HG03457 (cell line): ENCODE data around the gene KAT2B.

Experiments used
- ATAC-seq: cut with Tn5 transposase; IDR thresholded peaks from one replicate; pipeline ENCODE4 v1.9.1; 2021; ENCODE audit warnings: moderate number of reproducible peaks; ENCODE audit not compliant: unreplicated experiment

KAT2B gene

DNA sequence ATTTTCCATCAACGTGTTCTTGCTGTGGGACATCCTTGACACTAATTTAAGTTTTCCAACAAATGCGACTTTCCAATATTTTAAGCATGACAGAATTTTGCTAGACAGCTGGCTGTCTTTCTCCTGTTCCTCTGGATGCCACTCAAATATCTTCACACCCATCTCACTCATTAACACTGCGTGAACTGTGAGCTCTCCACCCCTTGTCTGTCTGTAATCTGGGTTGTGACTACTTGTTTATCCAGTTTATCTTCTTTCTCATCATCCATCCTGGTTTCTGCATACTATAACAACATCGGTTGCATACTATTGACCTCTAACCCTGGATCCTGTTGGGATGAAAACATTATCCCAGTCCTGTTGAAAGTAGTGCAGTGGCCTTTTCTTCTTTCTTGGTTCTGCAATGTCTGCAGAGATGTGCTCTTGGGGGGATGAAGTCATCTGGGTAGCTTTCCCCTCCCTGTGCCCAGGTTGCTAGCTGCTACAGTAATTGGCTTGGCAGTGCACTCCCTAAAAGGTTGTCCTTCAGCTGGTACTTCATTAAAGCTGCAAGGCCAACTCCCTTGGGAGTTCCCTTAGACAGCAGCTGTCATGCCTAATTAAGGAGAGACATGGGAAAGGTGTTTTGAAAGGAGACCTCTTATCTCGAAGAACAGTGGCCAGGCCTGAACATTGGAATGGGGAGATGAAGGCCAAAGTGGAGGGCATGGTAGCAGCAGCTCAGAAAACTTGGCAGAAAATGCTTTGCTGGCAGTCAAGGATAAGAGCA lies 24.7 kb downstream of the KAT2B start:
- ATAC-seq: no peak

DNA sequence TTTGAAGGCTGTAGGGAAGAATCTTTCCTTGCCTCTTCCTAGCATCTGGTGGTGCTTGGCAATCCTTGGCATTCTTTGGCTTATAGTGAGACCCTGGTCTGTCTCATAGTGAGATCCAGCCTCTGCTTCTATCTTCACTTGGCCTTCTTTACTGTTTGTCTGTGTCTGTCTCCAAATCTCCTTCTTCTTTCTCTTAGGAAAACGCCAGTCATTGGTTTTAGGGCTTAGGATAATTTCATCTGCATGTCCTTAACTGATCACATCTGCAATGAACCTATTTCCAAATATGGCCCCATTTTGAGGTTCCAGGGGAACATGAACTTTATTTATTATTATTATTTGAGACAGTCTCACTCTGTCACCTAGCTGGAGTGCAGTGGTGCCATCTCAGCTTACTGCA lies 25.8 kb downstream of the KAT2B start:
- no peak for ATAC-seq

DNA sequence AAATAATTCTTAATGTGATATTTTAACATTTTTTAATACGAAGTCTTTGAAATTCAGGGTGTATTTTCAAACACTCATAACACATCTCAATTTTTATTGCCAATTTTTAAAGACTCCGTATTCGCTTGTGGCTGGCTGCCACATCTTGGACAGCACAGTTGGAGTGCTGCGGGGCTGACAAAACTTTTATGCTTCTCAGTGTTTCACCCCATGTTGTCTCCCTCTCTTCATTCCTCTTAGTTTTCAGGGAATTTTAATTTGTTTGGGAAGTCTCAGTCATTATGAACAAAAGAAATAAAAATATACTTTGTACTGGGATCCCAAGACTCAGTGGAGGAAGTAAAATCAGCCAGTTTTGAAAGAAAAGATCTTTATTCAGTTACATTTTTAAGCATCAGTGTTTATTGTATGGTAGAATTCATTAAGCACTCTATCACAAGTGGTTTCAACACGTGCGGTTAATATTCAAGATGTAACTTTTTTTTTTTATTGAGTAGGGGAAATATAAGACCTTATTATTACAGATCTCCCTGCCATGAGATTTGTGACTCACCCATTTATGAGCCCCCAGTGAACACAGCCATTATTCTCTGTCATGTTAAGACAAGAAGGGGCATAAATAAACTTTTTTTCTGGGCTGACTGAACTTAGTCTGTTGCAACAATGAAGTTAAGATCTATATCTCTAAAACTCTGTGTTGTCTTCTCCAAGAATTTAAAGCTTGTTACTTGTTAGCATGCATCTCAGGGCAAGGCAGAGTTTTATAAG lies 26.8 kb downstream of the KAT2B start:
- no peak for ATAC-seq

DNA sequence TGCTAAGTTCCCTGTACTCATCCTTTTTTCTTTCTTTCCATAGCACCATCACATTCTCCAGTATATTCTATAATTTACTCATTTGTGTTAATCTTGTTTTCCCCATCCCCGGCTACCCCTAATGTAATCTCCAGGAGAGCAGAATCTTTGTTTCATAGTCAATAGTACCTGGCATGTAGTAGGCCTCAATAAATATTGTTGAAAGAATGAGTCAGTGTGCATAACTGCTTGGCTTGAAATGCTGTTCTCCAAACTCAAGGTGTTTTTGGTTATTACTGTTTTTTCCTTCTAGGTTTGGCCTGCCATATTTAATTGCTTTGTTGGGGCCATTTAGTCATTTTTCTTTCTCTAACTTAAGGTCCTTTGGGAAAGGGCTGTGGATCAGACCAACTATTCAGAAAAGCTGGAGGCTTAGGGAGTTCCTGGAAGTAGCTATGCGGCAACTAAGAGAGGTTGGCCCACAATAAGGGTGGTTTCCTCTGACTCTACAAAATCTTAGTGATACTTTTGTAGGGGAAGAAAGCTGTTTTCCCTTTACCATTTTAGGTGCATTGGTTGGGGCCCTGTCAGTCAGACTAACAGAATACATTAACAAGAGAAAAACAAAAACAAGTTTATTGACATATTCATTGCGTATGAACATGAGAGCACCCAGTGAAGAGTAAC lies 28.4 kb downstream of the KAT2B start:
- ATAC-seq: no peak

DNA sequence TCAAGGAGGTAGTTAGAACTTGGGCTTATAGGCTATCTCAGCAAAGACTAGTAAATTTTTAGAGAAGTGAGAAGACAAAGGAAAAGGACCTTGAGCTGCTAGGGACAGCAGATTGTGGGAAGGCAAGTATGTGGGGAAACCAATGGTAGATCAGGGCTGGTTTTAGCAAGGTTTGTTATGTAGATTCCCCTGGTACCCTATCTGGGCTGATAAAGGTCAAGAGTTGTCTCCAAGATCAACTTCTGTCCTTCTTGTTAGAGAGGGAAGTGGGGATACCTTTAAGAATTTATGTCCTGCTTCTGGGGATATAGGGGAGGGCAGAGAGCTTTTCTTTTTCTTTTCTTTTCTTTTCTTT lies 28.9 kb downstream of the KAT2B start:
- ATAC-seq: no peak

DNA sequence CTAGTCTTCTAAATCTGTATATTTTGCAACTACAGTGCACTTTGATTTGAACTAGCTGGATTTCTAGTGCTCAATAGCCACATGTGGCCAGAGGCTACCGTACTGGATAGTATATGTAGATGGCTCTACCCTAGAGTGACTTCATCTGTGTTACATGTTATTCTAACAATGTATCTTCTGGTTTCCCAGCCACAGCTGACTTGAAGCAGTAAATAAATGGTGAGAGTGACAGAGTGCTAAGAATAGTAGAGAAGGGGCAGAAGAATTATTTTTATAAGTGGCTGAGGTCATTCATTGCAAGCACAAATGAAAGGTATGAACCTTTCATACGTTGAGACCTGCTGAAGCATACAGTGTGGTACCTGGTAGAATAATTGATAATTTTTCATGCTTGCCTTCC lies 30.9 kb downstream of the KAT2B start:
- no peak for ATAC-seq

DNA sequence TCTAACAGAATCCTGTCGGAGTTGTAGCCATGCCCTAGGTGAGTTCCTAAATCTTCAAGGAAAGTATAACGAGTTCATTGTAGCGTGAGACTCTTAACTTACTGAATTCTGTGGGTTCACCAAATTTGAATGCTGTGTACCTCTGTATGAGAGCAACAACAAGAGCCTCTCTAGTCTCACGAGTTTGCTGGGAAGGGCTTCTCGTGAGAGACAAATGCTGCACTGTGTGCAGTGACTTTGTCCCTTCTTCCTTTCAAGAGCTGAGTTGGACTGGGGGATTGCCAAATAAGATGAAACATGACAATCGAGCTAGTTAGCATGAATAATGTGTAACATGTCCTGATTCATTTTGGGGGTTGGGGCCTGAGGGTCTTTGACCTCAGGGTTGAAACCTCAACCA lies 32.2 kb downstream of the KAT2B start:
- ATAC-seq: no peak

DNA sequence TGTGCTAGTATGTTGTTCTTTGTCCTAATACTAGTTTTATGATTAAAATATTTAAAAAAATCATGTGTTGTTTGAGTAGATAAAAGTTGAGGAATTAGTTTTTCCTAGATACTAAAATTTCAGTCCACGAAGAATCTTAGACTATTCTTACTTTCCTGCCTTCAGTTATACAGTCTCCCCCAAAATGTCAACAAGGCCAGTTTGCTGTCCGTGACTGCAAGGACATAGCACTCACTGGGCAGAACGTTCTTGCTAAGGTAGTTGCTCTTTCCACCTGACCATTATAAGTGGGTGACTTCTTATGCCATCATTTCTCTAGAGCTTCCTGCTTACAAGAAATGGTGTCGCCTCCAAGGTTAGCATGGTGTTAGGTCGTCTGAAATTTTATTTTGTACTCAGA lies 32.8 kb downstream of the KAT2B start:
- ATAC-seq: no peak

DNA sequence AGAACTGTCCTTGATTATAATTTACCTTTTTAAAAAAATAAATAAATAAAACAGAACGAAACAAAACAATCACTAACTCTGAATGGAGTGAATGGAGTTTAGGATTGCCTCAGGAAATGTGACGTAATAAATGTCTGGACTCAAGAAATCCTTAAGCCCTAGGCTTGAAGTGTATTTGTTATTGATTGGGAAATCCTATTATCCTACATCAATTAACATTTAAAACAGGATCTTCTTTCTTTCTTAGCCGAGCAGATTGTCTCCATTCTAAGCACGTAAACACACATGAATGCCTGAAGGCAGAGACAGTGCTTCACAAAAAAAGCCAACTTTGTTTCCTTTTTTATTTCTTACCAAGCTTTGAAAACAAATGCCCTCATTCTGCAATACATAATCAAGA lies 33.4 kb downstream of the KAT2B start:
- no peak for ATAC-seq

DNA sequence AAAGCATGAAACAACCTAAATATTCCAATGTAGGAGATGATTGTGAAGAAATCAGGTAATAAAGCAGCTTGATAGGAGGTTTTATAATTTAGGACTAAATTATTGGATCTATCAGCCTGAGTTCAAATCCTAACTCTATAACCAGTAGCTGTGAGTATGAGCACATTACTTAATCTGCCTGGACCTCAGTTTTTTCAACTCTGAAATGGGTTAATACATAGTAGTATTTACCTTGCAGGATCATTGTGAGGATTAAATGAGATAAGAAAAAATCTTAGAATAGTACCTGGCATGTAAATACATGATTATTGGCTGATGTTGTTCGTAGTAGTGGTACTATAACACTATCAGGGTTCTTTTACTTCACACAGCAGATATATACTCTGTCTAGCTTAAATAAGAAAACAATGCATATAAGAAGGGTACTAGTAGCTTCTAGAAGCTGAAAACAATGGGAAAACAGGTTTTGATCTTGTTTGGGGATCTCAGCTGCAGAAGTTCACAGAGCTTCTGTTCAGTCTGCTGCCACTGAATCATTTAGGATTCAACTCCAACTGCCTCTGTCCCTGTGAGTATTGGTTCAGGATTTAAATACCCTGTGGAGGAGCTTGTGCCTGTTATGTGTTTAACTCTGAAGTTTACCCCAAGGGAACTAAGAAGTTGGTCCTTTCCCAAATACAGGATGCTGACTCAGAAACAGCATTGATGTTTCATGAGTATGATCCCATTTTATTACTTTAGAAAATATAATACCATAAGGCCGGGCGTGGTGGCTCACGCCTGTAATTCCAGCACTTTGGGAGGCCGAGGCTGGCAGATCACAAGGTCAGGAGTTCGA lies 34.2 kb downstream of the KAT2B start:
- no peak for ATAC-seq

DNA sequence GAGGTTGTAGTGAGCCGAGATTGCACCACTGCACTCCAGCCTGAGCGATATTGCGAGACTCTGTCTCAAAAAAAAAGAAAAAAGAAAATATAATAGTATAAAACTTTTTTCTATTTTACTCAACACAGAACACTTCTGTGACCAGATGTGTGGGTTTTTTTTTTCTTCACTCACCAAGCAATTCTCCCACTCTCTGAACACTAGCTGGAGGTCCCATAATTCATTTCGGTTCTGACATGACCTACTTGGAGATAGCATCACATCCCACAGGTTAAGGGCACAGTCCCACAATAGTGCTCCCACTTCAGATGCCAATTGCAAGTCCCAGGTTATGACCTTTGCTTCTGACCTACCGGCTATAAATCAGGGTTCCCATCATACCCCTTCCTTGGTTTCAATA lies 35.0 kb downstream of the KAT2B start:
- ATAC-seq: no peak

DNA sequence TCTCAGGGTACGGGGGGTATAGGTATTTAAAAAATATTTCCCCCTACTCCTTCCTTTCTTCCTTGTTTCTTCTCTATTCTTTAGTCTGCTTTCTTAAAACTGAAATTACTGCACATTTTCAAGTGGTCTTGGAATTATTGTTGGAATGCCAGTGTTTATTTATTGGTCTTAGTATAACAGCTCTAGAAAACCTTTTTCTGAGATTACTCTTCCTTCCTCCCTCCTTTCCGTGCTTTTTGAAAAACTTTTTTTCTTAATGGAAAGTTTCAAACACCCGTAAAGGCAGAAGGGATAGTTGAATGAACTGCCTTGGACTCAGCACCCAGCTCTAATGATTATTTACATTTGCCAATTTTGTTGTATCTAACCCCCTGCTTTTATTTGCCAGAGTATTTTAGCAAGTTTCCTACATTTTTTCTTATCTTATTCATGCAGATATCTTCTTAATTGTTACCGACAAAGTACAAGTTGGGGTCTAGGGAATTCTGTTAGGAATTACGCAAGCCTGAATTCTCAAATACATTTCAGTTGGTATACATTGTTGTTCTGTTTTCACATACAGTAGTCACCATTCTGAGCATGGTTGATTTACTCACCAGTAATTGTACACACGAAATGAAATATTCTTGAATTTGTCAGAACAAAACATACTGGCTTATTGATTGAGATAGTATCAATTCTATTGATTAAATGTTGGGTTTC lies 36.2 kb downstream of the KAT2B start:
- ATAC-seq: no peak

DNA sequence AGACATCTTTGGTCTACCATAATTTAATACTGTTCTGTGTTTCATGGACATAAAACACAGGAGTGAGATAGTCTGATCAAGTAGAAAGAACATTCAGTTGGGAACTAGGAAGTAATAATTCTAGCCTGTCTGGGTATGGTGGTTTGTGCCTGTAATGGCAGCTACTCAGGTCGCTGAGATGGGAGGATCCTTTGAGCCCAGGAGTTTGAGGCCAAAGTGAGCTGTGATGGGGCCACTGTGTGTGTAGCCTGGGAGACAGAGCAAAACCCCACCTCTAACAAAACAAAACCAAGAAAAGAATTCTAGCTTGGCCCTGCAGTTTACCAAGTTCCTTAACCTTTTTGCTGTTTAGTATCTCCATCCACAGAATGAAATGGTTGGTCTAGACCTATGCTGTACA lies 36.8 kb downstream of the KAT2B start:
- no peak for ATAC-seq

DNA sequence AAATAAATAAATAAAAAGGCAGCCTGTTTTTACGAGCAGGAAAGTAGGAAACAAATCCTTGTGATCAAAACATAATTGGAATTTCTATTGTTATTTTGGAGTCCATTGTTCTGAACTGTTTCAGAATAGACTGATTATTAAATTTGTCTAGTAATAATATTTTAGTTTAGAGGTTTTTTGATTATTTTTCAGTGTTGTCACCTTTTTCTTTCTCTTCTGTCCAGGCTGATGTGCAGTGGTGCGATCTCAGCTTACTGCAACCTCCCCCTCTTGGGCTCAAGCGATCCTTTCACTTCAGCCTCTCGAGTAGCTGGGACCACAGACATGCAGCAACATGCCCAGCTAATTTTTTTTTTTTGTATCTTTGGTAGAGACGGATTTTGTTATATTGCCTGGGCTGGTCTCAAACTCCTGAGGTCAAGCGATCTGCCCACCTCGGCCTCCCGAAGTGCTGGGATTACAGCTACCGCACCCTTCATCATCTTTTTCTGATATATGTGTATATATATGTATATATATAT lies 38.0 kb downstream of the KAT2B start:
- no peak for ATAC-seq

DNA sequence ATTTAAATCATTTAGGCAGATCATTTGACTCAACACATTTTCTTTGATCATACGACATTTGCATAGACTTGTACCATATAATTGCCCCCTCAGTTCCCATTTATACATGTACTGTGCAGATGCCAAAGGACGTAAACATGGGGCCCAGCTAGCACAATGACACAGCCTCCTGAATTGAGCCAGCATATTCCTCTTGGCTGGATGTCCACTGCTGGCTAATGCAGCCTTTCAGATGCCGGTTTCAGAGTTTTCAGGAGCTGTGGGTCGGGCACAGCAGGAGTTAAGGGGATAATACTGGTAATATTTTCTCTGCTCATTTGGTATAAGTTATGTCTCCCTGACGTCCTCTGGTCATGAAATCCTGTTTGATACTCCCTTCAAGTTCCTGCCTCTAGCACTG lies 39.4 kb downstream of the KAT2B start:
- no peak for ATAC-seq

DNA sequence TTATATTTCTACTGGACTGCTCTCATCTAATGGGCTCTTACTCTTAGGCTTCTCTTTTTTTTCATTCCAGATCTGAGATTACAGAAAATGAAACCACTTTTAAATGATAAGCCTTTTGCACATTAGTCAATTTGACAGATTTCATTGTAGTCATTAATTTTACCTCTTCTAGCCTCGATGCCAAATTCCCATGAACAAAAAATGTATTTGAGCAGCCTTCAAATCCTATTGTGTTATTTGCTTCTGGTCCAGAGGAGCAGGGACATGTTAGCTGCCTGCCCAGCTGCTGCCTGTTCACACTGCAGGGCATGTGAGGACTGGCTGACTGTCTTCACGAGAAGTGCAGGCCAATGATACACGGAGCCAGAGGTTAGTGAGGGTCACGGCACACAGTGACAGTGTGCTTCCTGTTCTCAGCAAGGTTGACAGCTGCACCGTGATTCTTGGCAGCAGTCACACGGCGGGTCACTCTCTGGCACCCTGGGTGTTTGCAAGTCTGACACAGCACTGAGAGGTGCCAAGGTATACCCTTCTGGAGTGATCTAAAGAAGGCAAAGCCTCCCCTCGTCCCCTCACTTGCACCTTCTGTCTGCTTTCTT lies 40.8 kb downstream of the KAT2B start:
- ATAC-seq: no peak

DNA sequence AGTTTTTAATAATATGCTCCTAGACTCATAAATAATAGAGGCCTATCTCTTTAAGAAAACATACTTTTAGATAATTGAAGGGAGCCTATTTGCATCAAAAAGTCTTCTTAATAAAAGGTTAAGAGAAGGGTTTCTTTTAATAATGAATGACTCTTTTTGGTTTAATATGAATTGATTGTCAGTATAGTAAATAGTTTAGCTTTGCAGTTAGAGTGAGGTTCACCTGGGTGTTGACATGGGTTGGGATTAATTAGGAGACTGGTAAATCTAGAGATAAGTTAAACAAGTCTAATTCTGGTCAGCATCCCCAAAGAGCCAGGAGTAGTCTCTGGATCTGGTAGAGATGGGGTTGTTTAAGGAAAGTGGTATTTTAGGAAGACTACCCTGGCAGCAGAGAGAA lies 43.0 kb downstream of the KAT2B start:
- no peak for ATAC-seq

DNA sequence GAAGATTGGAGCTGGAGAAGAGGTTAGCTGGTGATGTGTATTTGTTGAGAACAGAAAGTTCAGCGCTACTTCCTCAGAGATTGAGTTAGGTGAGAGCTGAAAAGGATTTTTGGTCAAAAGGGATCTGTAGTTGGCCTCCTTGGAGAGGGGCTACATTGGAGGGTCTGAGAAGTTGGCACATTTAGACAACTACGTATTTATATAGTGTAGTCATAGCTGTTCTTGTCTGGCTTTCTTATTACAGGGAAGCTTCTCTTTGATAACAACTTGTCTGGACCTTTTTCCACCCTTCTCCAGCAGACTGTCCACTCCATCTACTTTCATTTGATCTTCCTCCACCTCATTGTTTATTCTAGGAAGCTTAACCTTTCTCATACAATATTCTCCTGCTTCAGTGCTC lies 43.7 kb downstream of the KAT2B start:
- ATAC-seq: no peak

DNA sequence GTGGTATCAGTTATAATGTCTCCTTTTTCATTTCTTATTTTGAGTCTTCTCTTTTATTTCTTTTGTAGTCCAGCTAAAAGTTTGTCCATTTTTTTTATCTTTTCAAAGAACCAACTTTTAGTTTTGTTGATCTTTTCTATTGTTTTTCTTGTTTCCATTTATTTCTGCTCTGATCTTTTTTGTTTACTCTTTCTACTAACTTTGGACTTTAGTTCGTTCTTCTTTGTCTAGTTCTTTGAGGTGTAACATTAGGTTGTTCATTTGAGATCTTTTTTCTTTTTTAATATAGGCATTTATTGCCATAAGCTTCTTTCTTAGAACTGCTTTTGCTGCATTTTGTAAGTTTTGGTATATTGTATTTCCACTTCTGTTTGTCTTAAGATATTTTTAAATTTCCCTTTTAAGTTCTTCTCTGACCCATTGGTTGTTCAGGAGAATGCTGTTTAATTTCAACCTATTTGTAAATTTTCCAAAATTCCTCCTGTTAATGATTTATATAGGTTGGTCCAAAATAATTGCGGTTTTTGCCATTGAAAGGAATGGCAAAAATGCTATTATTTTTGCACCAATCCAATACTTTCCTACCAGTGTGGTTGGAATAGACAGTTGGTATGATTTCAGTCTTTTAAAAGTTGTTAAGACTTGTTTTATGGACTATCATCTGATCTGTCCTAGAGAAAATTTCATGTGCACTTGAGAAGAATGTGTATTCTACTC lies 51.2 kb downstream of the KAT2B start:
- ATAC-seq: no peak
